Omental fat pad (tissue), 4 donors: ENCODE results near the gene LAMC1. TPM values are rescaled to one million over a fixed set of nuclear protein-coding genes. Genes with fewer than 3 reads are reported as not detected.

ENCODE experiments used
- ATAC-seq: fragments of 150-250 bp; one replicate; pipeline ENCODE4 v1.9.1; 2016; ENCODE audit warnings: mild to moderate bottlenecking, moderate library complexity; ENCODE audit not compliant: low FRiP score
- DNase-seq: peaks from one replicate; pipeline ENCODE4 v3.0.0-alpha.2; 2019; ENCODE audit warnings: low spot score
- CTCF ChIP-seq, 3 donors: fragments of 450-650 bp; IDR thresholded peaks; one replicate each; pipeline ENCODE4 v1.5.1; 2016 to 2017; ENCODE audit warnings: antibody characterized with exemption in 3 of 3, mild to moderate bottlenecking in 3 of 3, moderate library complexity in 2 of 3
- total RNA-seq, 4 donors: library from RNA; depleted of rRNA; stranded (reverse); fragments of >200 nt; gene quantifications; one replicate each; pipeline ENCODE4 v1.1.0, GENCODE V29; 2016

The LAMC1 gene
- total RNA-seq, 4 donors from 2014 or later: 377 to 829 (median 461) TPM

GRCh38 chr1:183124259-183124658 is 101.0 kb downstream of the LAMC1 start:
- DNase-seq: no peak
- no peak for ATAC-seq
- no peak for TF ChIP-seq CTCF (IDR thresholded peaks at IDR 0.05)

DNA sequence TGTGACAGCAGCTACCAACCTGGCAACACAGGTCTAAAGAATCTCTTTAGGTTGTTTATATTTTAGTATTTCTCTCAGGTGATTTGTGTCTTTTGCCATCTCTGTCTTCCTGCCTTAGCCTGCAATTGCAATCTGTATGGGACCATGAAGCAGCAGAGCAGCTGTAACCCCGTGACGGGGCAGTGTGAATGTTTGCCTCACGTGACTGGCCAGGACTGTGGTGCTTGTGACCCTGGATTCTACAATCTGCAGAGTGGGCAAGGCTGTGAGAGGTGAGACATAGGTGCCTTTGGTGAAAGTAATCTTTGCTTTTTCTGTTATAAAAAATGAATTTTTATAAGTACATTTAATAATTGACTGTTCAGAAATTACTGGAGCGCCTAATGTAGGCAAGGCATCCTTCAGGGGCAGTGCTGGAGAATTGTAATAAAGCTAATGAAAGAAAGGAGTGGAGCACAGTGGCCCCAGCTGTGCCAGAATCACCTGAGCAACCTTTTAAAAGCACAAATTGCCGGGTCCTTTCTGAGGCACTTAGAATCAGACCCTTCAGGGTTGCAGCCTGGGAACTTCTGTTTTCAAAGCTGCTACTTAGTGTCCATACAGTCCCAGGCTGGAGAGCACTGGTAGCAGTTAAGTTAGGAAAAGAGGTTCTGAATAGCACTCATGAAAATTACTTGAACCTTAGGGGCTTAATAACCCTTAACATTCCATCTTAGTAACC is 102.2 kb downstream of the LAMC1 start:
- ATAC-seq (no peak), DNase-seq (no peak)
- TF ChIP-seq CTCF (IDR thresholded peaks at IDR 0.05): no peak

DNA sequence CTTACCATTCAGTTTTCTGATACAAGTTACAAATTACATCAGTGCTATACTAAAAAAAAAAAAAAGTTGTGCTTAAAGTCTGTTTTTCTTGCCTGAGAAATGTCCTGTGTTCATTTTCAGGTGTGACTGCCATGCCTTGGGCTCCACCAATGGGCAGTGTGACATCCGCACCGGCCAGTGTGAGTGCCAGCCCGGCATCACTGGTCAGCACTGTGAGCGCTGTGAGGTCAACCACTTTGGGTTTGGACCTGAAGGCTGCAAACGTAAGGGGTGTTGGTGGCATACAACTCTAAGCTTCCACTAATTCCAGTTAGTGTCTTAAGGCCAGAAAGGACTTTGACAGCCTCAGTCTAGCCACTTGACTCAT is 102.8 kb downstream of the LAMC1 start:
- ATAC-seq (no peak), DNase-seq (no peak)
- TF ChIP-seq CTCF (IDR thresholded peaks at IDR 0.05): no peak

DNA sequence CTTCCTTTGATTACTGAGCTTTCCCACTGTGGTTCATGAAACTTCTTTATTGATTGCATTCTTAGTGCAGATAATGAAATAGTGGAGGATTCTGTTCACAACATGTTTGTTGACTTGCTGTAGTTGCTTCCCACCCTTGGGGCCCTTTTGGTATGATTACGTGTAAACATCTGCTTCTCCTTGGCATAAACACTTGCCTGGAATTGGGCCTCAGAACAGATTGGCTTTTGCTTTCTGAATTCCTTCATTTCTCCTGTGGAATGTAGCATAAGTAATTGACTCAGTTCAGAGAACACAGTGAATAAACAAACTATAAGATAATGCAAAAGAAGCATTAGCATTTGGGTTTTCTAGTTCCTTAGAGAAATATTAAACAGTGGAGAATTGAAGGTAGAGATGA is 103.3 kb downstream of the LAMC1 start:
- no peak for ATAC-seq
- TF ChIP-seq CTCF (IDR thresholded peaks at IDR 0.05): no peak
- no peak for DNase-seq

GRCh38 chr1:183129921-183130690 is 106.9 kb downstream of the LAMC1 start:
- DNase-seq (no peak), ATAC-seq (peak; percentile 46)
- no peak for TF ChIP-seq CTCF (IDR thresholded peaks at IDR 0.05)

DNA sequence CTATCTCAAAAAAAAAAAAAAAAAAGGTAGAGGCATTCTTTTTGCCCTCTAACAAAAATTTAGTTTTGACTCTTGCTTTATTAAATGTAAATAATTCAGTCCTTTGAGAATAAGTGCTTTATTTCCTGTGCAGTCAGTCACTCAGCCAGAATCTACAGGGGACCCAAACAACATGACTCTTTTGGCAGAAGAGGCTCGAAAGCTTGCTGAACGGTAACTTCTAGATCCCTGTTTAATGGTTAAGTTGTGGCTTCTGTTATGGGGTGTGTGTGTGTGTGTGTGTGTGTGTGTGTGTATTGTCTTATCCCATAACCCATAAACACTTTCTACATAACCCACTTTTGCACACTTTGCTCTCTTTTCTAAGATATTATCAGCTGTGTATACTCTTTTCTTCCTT is 107.9 kb downstream of the LAMC1 start:
- no peak for ATAC-seq
- TF ChIP-seq CTCF (IDR thresholded peaks at IDR 0.05): no peak
- no peak for DNase-seq

- ATAC-seq (no peak), DNase-seq (no peak)
- TF ChIP-seq CTCF (IDR thresholded peaks at IDR 0.05): no peak
Observed at GRCh38 chr1:183135336-183135735, 112.1 kb downstream of the LAMC1 start.
